COR-L47 (cell line): Measurements from ENCODE around the gene GPR152.

Experiments used
- DNase-seq: peaks from one replicate; lab custom pipeline; 2025; lab: John Stamatoyannopoulos, UW

The GPR152 gene

GRCh38 chr11:67423891-67424613 lies 28.5 kb downstream of the GPR152 start:
- no peak for DNase-seq

GRCh38 chr11:67423466-67423865 lies 29.1 kb downstream of the GPR152 start:
- DNase-seq: no peak

- no peak for DNase-seq
These were observed 29.6 kb downstream of the GPR152 start for GRCh38 chr11:67422891-67423290.

- DNase-seq: no peak
These were observed 31.0 kb downstream of the GPR152 start for GRCh38 chr11:67421430-67422031.

GRCh38 chr11:67420646-67421429 lies 31.7 kb downstream of the GPR152 start:
- DNase-seq: peak; percentile 91

GRCh38 chr11:67420147-67420645 lies 32.3 kb downstream of the GPR152 start:
- no peak for DNase-seq

- DNase-seq: no peak
These were observed 33.0 kb downstream of the GPR152 start for GRCh38 chr11:67419325-67420049.

- no peak for DNase-seq
These were observed 33.9 kb downstream of the GPR152 start for GRCh38 chr11:67418476-67419281.

GRCh38 chr11:67417425-67417824 lies 35.1 kb downstream of the GPR152 start:
- no peak for DNase-seq

- peak; percentile 89 for DNase-seq
These were observed 35.9 kb downstream of the GPR152 start for GRCh38 chr11:67416416-67417335.

GRCh38 chr11:67415501-67416304 lies 36.8 kb downstream of the GPR152 start, which contains the start of gene CARNS1:
Gene CARNS1 (plus strand): TSS chr11:67415678. CDS start chr11:67416200, 522 bp downstream.
- no peak for DNase-seq

GRCh38 chr11:67413266-67413849 lies 39.2 kb downstream of the GPR152 start:
- DNase-seq: no peak

- no peak for DNase-seq
These were observed 39.9 kb downstream of the GPR152 start for GRCh38 chr11:67412495-67413179.

- no peak for DNase-seq
These were observed 40.8 kb downstream of the GPR152 start for GRCh38 chr11:67411785-67412152.

GRCh38 chr11:67410984-67411784 lies 41.3 kb downstream of the GPR152 start:
- DNase-seq: no peak

GRCh38 chr11:67410369-67410831 lies 42.1 kb downstream of the GPR152 start:
- DNase-seq: no peak

GRCh38 chr11:67409781-67410368 lies 42.7 kb downstream of the GPR152 start:
- DNase-seq: no peak
